Neural cell (in vitro differentiated cells): ENCODE data around the gene MGAM2. TPM values are rescaled to one million over a fixed set of nuclear protein-coding genes. Genes with fewer than 3 reads are reported as not detected.

ENCODE experiments used
- H2AFZ ChIP-seq: fragments of 200-600, 300-800 bp; sonication (generic), shearing (Covaris generic); 2 replicates; pipeline ENCODE4 v1.6.0; 2014; ENCODE audit warnings: low read depth, mild to moderate bottlenecking, antibody characterized with exemption, low read length, moderate library complexity
- H3F3A ChIP-seq: fragments of 200-600 bp; shearing (Covaris generic); 2 replicates; pipeline ENCODE4 v1.6.1; 2016; ENCODE audit warnings: mild to moderate bottlenecking, moderate library complexity, mixed read lengths, antibody characterized with exemption, low read length; ENCODE audit not compliant: insufficient read depth, poor library complexity, severe bottlenecking
- H3K27ac ChIP-seq: fragments of 200-600, 300-800 bp; sonication (generic), shearing (Covaris generic); 2 replicates; pipeline ENCODE4 v1.5.1; 2014; ENCODE audit warnings: mild to moderate bottlenecking, low read length, moderate library complexity
- H3K27me3 ChIP-seq: fragments of 300-800, 200-600 bp; sonication (generic), shearing (Covaris generic); 2 replicates; pipeline ENCODE4 v1.6.0; 2014; ENCODE audit warnings: mild to moderate bottlenecking, low read depth, low read length, moderate library complexity; ENCODE audit not compliant: insufficient read depth
- H3K36me3 ChIP-seq: fragments of 300-800, 200-600 bp; sonication (generic), shearing (Covaris generic); 2 replicates; pipeline ENCODE4 v1.5.1; 2014; ENCODE audit warnings: mild to moderate bottlenecking, antibody characterized with exemption, low read length, moderate library complexity; ENCODE audit not compliant: insufficient read depth
- H3K4me2 ChIP-seq: fragments of 300-800, 200-600 bp; sonication (generic), shearing (Covaris generic); 2 replicates; pipeline ENCODE4 v1.6.0; 2014; ENCODE audit warnings: mild to moderate bottlenecking, low read length
- H3K4me3 ChIP-seq: fragments of 300-800, 200-600 bp; sonication (generic), shearing (Covaris generic); 2 replicates; pipeline ENCODE4 v1.5.1; 2014; ENCODE audit warnings: mild to moderate bottlenecking, low read length, moderate library complexity
- H3K79me2 ChIP-seq: fragments of 200-600 bp; shearing (Covaris generic); replicated peaks from 2 replicates; pipeline ENCODE4 v1.6.0; 2014; ENCODE audit warnings: mild to moderate bottlenecking, low read length, moderate library complexity; ENCODE audit not compliant: insufficient read depth
- H3K9ac ChIP-seq: fragments of 300-800, 200-600 bp; sonication (generic), shearing (Covaris generic); 2 replicates; pipeline ENCODE4 v1.6.1; 2016; ENCODE audit warnings: mild to moderate bottlenecking, low read length, mixed read lengths
- H3K9me2 ChIP-seq: fragments of 200-600 bp; shearing (Covaris generic); 2 replicates; pipeline ENCODE4 v1.6.1; 2016; ENCODE audit warnings: mild to moderate bottlenecking, low read length, mixed read lengths; ENCODE audit not compliant: insufficient read depth
- H3K9me3 ChIP-seq: fragments of 200-600, 300-800 bp; sonication (generic), shearing (Covaris generic); 2 replicates; pipeline ENCODE4 v1.6.1; 2016; ENCODE audit warnings: mild to moderate bottlenecking, mixed run types, low read length, moderate library complexity, mixed read lengths
- H4K20me1 ChIP-seq: fragments of 200-600 bp; shearing (Covaris generic); 2 replicates; pipeline ENCODE4 v1.6.1; 2016; ENCODE audit warnings: mild to moderate bottlenecking, mixed run types; ENCODE audit not compliant: insufficient read depth
- CTCF ChIP-seq: fragments of 450-650 bp; IDR thresholded peaks from 2 replicates; pipeline ENCODE4 v1.5.1; 2014; ENCODE audit warnings: antibody characterized with exemption, mild to moderate bottlenecking, moderate library complexity; ENCODE audit not compliant: poor library complexity, severe bottlenecking
- EP300 ChIP-seq: fragments of 450-650 bp; conservative IDR thresholded peaks from 2 replicates; pipeline ENCODE4 v1.6.1; 2014; ENCODE audit warnings: antibody characterized with exemption, mild to moderate bottlenecking, moderate library complexity; ENCODE audit not compliant: poor library complexity, severe bottlenecking
- EZH2 ChIP-seq: fragments of 200-600, 300-800 bp; shearing (Covaris generic), sonication (generic); IDR thresholded peaks from 2 replicates; pipeline ENCODE4 v1.6.1; 2014; ENCODE audit warnings: antibody characterized with exemption, low read length, borderline replicate concordance, mild to moderate bottlenecking; ENCODE audit not compliant: insufficient read depth, poor library complexity, severe bottlenecking
- MXI1 ChIP-seq: fragments of 450-650 bp; conservative IDR thresholded peaks from 2 replicates; pipeline ENCODE4 v1.6.1; 2014; ENCODE audit warnings: antibody characterized with exemption, mild to moderate bottlenecking; ENCODE audit not compliant: poor library complexity, severe bottlenecking
- POLR2AphosphoS5 ChIP-seq: IDR thresholded peaks from 2 replicates; pipeline ENCODE4 v1.6.1; 2012
- RAD21 ChIP-seq: fragments of 450-650 bp; conservative IDR thresholded peaks from 2 replicates; pipeline ENCODE4 v1.6.1; 2014; ENCODE audit warnings: antibody characterized with exemption, mild to moderate bottlenecking, moderate library complexity
- REST ChIP-seq: IDR thresholded peaks from 2 replicates; pipeline ENCODE4 v1.6.1; 2012; ENCODE audit warnings: borderline replicate concordance
- SMC3 ChIP-seq: fragments of 450-650 bp; conservative IDR thresholded peaks from 2 replicates; pipeline ENCODE4 v1.6.1; 2014; ENCODE audit warnings: antibody characterized with exemption, mild to moderate bottlenecking, moderate library complexity; ENCODE audit not compliant: poor library complexity
- TAF1 ChIP-seq: IDR thresholded peaks from 2 replicates; pipeline ENCODE4 v1.6.1; 2012; ENCODE audit warnings: low read depth
- polyA plus RNA-seq: library from polyadenylated mRNA; depleted of rRNA; stranded (reverse); fragments of >200 nt; gene quantifications from 2 replicates; pipeline ENCODE4 v1.2.3, GENCODE V29; 2014

The MGAM2 gene
- polyA plus RNA-seq, 1 donor from 2014 or later = 0.76 TPM

- H3K9me2 ChIP-seq = no peaks in the 10 kb centered on the region
- H3K27ac ChIP-seq = no peak overlapping the region
- TF ChIP-seq MXI1 (no peak), EZH2 (no peak)
- H3K9me3 ChIP-seq = no peaks in the 10 kb centered on the region
- no peaks in the 10 kb centered on the region for H3F3A ChIP-seq
- H3K36me3 ChIP-seq = no peaks in the 10 kb centered on the region
- no peak overlapping the region for H3K9ac ChIP-seq
- no peak overlapping the region for H3K4me3 ChIP-seq
- no peak overlapping the region for H2AFZ ChIP-seq
- no peaks in the 10 kb centered on the region for H3K27me3 ChIP-seq
- H3K79me2 ChIP-seq = no peaks in the 10 kb centered on the region
- no peaks in the 10 kb centered on the region for H4K20me1 ChIP-seq
- no peak overlapping the region for H3K4me2 ChIP-seq
Observed at GRCh38 chr7:142138996-142139395, 27.5 kb downstream of the MGAM2 start.

- H3K4me2 ChIP-seq = no peak overlapping the region
- no peaks in the 10 kb centered on the region for H4K20me1 ChIP-seq
- no peaks in the 10 kb centered on the region for H3K36me3 ChIP-seq
- no peak overlapping the region for H3K4me3 ChIP-seq
- H2AFZ ChIP-seq = no peak overlapping the region
- no peak overlapping the region for H3K9ac ChIP-seq
- TF ChIP-seq SMC3 = no peak
- TF ChIP-seq POLR2AphosphoS5 = no peak
- TF ChIP-seq REST = no peak
- no peak for TF ChIP-seq RAD21
- TF ChIP-seq EP300 = no peak
- no peak overlapping the region for H3K27ac ChIP-seq
- no peaks in the 10 kb centered on the region for H3K27me3 ChIP-seq
- H3K9me3 ChIP-seq = no peaks in the 10 kb centered on the region
- no peaks in the 10 kb centered on the region for H3K79me2 ChIP-seq
- no peaks in the 10 kb centered on the region for H3K9me2 ChIP-seq
- H3F3A ChIP-seq = no peaks in the 10 kb centered on the region
Observed at GRCh38 chr7:142139597-142140400, 28.3 kb downstream of the MGAM2 start.

- Histone ChIP-seq H3K9me3 (no peaks in the 10 kb centered on the region), H3K9ac (no peak overlapping the region)
- TF ChIP-seq TAF1 = no peak
- no peak for TF ChIP-seq EP300
- TF ChIP-seq POLR2AphosphoS5 = no peak
- no peak for TF ChIP-seq SMC3
- TF ChIP-seq CTCF = no peak
- no peak for TF ChIP-seq RAD21
- TF ChIP-seq EZH2 = no peak
Observed at GRCh38 chr7:142140401-142140959, 29.0 kb downstream of the MGAM2 start.

More at GRCh38 chr7:142140401-142140959, 29.0 kb downstream of the MGAM2 start:
- no peaks in the 10 kb centered on the region for H3K36me3 ChIP-seq
- H4K20me1 ChIP-seq = no peaks in the 10 kb centered on the region
- no peaks in the 10 kb centered on the region for H3K27me3 ChIP-seq
- no peaks in the 10 kb centered on the region for H3F3A ChIP-seq
- no peaks in the 10 kb centered on the region for H3K9me2 ChIP-seq
- H3K79me2 ChIP-seq = no peaks in the 10 kb centered on the region
- no peak overlapping the region for H3K4me3 ChIP-seq
- no peak overlapping the region for H3K4me2 ChIP-seq
- no peak overlapping the region for H2AFZ ChIP-seq
- no peak overlapping the region for H3K27ac ChIP-seq
